ENCODE measurements around the gene PRELID1. TPM values are rescaled to one million over a fixed set of nuclear protein-coding genes. Genes with fewer than 3 reads are reported as not detected.

PRELID1 gene
- total RNA-seq, 1 donor from 2014 or later, result 88.2 TPM

DNA sequence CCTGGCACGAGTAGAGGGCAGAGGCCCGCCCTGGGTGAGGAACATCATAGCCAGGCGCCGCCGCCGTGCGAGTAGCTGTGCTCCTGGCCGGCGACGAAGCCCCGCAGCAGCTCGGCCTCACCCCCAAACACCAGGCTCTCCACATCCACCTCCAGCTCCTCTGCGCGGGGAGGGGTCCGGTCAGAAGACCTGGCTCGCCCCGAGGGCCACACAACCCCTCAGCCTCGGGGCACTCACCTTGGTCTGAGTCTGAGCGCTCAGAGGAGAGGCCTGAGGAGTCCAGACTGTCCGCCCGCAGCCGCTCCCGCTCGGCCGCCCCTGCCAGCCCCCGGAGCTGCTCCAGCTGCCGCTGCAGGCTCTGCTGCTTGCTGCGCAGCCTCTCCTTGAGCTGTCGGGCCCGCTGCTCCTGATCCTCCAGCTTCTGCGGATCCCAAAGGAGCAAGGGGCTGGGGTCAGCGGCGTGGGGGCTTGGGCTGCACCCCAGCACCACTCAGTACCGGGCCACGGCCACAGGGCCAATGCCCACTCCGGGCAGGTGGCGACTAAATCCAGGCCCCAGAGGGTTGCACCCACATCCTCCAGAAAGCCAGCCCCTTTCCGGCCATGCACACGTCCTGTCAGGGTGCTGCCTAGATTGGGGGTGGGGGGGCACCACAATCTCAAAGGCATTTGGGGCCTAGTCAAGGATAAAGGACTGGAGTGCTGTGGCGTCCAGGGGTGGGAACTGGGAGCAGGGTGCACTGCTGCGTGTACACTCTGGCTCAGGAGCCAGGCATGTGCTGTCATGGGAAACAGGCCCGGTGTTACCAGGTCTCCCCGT, 4.2 kb downstream of the PRELID1 start:
- no peak overlapping the region for H3K4me3 Mint-ChIP-seq (ENCODE audit: unreplicated experiment)
- peaks cover 3% of the 10 kb centered on the region for H3K9me3 Mint-ChIP-seq (ENCODE audit: unreplicated experiment)
- H3K27ac Mint-ChIP-seq (ENCODE audit: unreplicated experiment), result no peak overlapping the region
- TF ChIP-seq, protein P1, sequence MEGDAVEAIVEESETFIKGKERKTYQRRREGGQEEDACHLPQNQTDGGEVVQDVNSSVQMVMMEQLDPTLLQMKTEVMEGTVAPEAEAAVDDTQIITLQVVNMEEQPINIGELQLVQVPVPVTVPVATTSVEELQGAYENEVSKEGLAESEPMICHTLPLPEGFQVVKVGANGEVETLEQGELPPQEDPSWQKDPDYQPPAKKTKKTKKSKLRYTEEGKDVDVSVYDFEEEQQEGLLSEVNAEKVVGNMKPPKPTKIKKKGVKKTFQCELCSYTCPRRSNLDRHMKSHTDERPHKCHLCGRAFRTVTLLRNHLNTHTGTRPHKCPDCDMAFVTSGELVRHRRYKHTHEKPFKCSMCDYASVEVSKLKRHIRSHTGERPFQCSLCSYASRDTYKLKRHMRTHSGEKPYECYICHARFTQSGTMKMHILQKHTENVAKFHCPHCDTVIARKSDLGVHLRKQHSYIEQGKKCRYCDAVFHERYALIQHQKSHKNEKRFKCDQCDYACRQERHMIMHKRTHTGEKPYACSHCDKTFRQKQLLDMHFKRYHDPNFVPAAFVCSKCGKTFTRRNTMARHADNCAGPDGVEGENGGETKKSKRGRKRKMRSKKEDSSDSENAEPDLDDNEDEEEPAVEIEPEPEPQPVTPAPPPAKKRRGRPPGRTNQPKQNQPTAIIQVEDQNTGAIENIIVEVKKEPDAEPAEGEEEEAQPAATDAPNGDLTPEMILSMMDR (IDR thresholded peaks at IDR 0.05; ENCODE audit: partially characterized antibody, unreplicated experiment), result no peak
- H3K36me3 Mint-ChIP-seq (ENCODE audit: unreplicated experiment), result no peaks in the 10 kb centered on the region
- H3K4me1 Mint-ChIP-seq (ENCODE audit: low read depth, unreplicated experiment), result peaks cover 18% of the 10 kb centered on the region
- no peak for DNase-seq
- peaks cover 13% of the 10 kb centered on the region for H3K27me3 Mint-ChIP-seq (ENCODE audit: unreplicated experiment)

DNA sequence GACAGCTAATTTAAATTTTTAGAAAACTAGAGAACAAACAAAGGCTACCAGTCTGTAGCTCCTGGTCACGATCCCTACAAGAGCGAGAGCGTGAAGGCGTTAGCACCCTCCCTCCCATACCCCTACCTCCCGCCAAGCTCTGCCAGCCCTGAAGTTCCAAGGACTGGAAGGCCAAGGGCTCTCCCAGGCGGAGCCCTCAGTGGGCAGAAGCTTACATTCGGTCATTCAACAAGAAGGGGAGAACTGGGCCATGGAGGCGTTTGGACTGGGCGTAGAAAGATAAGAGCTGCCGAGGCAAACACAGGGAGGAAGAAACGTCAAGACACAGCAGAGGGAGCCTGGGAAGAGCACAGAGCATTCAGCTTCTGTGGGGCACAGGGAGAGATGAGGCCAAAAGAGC, 5.1 kb downstream of the PRELID1 start:
- H3K27ac Mint-ChIP-seq (ENCODE audit: unreplicated experiment), result peak overlapping the region; percentile 12
- H3K4me3 Mint-ChIP-seq (ENCODE audit: unreplicated experiment), result peak overlapping the region; percentile 13

DNA sequence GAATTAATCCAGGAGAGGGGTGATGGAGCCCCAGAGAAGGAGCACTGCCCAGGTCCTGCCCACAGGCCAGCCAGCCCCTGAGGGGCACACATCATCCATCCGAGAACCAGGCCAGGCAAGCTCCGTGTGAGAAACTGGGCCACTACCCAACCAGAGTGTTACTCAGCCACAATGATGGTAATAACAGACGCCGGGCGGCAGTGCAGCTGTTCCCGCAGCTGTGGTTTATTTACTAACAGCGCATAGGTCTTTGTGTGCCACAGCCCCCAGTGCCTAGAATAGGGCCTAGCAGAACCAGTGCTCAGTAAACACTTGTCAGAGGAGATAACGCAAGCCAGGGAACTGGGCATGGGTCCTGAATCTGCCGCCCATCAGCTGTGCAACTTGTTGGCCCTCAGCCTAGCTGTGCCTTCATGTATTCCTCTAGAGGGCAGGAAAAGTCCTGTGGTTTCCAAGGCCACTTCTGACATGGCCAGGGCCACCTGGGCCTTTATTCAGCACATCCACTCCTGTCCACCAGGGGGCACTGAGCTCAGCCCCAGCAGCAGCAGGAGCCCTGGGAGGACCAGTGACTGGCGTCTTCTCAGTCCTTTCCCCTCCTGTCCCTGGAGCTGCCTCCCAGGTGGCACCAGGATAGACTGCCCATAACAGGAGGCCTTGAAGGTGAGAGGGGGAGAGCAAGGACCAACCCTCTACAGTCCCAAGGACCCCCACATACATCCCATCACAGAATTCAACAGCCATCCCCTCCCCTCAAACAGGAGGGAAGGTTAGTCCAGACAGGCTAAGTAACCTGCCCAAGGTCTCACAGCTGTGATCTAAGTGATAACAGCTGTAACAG, 6.0 kb downstream of the PRELID1 start:
- TF ChIP-seq, protein P1 (IDR thresholded peaks at IDR 0.05; ENCODE audit: partially characterized antibody, unreplicated experiment), result peak; percentile 85
- H3K27ac Mint-ChIP-seq (ENCODE audit: unreplicated experiment), result peak overlapping the region; percentile 67
- H3K9me3 Mint-ChIP-seq (ENCODE audit: unreplicated experiment), result peaks cover 5% of the 10 kb centered on the region
- no peaks in the 10 kb centered on the region for H3K36me3 Mint-ChIP-seq (ENCODE audit: unreplicated experiment)
- peaks cover 15% of the 10 kb centered on the region for H3K4me1 Mint-ChIP-seq (ENCODE audit: low read depth, unreplicated experiment)
- H3K4me3 Mint-ChIP-seq (ENCODE audit: unreplicated experiment), result peak overlapping the region; percentile 38
- peak; percentile 82 for DNase-seq
- H3K27me3 Mint-ChIP-seq (ENCODE audit: unreplicated experiment), result peaks cover 12% of the 10 kb centered on the region

More for the DNA sequence above, 5.1 kb downstream of the PRELID1 start:
- Mint-ChIP-seq H3K4me1 (ENCODE audit: low read depth, unreplicated experiment) (peaks cover 18% of the 10 kb centered on the region), H3K9me3 (ENCODE audit: unreplicated experiment) (peaks cover 5% of the 10 kb centered on the region), H3K27me3 (ENCODE audit: unreplicated experiment) (peaks cover 15% of the 10 kb centered on the region), H3K36me3 (ENCODE audit: unreplicated experiment) (no peaks in the 10 kb centered on the region)
- no peak for DNase-seq
- TF ChIP-seq, protein P1 (IDR thresholded peaks at IDR 0.05; ENCODE audit: partially characterized antibody, unreplicated experiment), result no peak

DNA sequence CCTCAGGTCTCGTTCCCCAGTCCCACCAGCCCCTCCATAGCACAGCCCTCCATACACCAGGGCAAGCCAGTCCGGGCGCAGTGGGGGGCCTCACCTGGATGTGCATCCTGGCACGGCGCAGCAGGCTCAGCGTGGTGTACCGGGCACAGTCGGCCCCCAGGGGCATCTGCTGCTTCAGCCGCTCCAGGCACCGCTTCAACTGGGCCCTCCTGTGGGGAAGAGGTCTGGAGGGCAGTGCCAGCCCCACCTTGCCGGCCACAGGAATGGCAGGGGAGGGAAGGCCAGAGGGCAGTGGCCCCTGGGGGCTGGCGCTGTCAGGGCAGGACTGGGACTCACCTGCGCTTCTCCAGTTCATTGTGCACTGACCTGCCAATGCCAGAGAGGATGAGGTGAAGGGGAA, 6.7 kb downstream of the PRELID1 start:
- no peak for DNase-seq
- Mint-ChIP-seq H3K36me3 (ENCODE audit: unreplicated experiment) (no peaks in the 10 kb centered on the region), H3K9me3 (ENCODE audit: unreplicated experiment) (peaks cover 5% of the 10 kb centered on the region), H3K4me3 (ENCODE audit: unreplicated experiment) (peak overlapping the region; percentile 88), H3K27me3 (ENCODE audit: unreplicated experiment) (peaks cover 8% of the 10 kb centered on the region), H3K4me1 (ENCODE audit: low read depth, unreplicated experiment) (peaks cover 9% of the 10 kb centered on the region), H3K27ac (ENCODE audit: unreplicated experiment) (no peak overlapping the region)
- TF ChIP-seq, protein P1 (IDR thresholded peaks at IDR 0.05; ENCODE audit: partially characterized antibody, unreplicated experiment), result no peak

All from glutamatergic neuron (in vitro differentiated cells).